NCI-H2196 (cell line): Measurements from ENCODE around the gene DMWD.

ENCODE experiments used
- DNase-seq: peaks from one replicate; lab custom pipeline; 2025; ENCODE audit not compliant: unreplicated experiment; lab: John Stamatoyannopoulos, UW

Gene DMWD

DNA sequence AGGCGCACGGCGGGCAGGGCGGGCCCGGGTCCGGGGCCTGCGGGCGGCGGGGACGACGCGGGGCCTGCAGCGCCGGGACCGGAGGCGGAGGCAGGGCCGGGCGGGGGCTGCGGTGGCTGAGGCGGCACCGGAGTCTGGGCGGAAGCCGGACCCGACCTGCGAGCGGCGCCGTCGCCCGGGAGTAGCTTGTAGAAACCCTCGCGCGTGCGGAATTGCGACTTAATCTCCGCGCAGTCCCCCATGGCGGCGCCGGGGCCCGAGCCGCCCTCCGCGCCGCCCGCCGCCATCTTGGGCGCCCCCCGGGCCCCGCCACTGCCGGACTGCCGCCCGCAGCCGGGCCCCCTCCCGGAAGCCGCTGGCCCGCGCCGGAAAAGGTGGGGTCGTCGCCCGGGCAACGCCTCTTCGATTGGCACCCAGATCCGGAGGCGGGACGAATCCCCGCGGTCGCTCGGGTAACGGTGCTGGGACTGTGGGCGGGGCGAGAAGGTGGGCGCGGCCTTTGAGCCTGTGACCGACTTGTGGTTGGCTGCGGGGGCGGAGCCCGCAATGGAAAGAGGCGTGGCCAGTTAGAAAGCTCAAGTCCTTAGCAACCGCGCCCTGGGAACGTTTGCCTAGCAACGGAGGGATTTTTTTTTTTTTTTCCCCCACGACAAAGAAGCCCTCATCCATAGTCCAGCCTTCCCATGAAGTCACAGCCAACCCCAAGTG lies at the start of gene DMWD:
TSS of gene DMWD (minus strand) at position 376 of the 708 bp plus-strand sequence. CDS start at position 287, 89 bp downstream.
- peak; percentile 99 for DNase-seq

GRCh38 chr19:45842198-45842597 lies 49.6 kb upstream of the DMWD start:
- no peak for DNase-seq

DNA sequence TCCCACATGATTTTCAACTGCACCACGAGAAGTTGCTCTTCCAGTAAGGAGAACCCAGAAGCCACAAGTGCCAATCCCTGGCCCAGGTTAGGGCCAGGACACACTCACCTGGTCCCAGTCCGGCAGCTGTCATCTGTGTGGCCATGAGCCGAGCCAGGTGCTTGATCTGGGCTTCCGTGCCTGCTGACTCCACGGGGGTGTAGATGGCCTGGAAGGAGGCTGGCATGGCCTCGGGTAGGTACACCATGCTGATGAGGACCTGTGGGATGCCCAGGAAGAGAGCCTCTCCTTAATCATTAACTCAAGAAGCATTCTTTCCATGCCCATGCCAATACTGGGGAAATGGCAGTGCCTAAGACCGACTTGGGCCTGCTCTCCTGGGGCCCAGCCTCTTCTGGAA lies 42.3 kb upstream of the DMWD start:
- DNase-seq: no peak

DNA sequence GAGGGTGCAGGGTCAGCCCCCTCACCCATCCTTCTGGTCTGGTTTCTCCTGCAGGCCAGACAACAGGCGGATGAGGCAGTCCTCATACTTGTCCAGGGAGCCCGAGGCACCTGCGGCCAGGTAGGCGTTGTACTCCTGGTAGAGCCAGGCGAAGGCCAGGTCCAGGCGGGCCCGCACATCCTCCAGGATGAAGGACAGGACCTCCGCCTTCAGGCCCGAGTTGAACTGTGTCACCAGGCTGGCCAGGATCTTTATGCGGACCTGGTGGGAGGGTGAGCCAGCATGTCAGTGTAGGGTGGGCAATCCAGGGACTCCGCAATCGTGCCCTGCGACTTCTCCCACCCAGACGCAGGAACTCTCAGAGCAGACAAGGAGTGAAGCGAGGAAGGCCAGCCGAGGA lies 36.3 kb upstream of the DMWD start:
- no peak for DNase-seq

GRCh38 chr19:45828523-45828922 lies 35.9 kb upstream of the DMWD start:
- no peak for DNase-seq

- DNase-seq: no peak
These were observed 34.9 kb upstream of the DMWD start for GRCh38 chr19:45827459-45828093.

- no peak for DNase-seq
These were observed 34.3 kb upstream of the DMWD start for GRCh38 chr19:45826934-45827333.

DNA sequence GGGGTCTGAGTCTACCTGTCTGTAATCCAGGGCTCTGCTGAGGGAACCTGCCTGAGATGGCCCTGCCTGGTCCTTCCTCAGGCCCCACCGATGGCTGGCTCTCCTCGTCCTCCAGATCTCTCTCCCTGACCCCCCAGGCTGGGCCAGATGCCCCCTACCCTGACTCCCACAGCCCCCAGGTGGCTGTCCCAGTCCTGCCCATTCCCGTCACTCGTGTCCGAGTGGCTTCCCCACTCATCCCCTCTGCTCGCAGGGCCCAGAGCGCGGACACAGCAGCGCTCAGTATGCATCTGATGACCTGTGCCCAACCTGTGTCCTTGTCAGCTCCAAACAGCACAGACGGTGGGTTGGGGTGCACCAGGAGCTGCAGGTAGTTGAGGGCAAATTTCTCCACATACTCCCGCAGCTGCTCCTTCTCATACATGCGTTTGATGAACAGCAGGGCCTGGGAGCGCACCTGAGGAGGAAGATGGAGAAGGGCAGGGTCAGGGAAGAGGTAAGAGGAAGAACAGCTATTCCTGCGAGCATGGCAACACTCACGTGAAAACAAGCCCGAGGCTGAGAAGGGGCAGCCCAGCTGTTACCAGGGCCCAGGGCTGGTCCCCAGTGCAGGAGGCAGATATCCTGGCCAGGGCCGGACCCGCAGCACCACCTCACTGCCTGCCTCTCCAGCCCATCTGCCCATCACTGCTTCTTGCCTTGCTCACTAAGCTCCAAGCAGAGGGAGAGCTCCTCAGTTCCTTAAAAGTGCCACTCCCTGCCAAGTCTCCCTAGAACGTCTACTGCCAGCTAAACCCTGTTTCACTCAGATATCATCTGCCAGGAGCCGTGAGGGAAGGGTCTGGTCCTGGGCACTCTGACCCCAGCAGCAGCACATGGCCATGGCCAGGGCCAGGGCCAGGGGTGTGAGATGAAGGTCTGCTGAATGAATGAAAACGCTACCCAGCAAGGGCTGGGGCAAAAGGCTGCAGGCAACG lies 33.6 kb upstream of the DMWD start:
- DNase-seq: no peak

GRCh38 chr19:45825263-45825605 lies 32.6 kb upstream of the DMWD start:
- DNase-seq: no peak

- DNase-seq: no peak
These were observed 32.1 kb upstream of the DMWD start for GRCh38 chr19:45824531-45825262.

DNA sequence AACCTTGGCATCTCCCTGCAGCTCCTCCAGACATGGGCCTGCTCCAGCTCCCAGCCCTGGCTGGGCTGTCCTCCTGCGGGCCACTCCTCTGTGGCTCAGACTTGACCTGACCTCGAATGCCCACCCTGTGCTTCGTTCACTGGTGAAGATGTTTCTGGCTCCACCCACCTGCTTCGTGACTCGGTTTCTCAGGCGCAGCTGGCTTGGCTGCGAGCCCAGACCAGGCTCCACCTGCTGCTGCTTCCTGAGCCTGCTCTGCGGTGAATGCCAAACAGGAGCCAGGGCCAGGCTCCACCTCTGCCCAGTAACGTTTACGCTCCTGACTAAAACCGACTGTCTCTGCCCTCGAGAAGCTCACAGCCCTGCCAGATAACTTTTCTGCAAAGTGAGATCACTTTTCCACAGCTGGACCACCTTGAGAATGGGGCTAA lies 31.4 kb upstream of the DMWD start:
- DNase-seq: peak; percentile 86

DNA sequence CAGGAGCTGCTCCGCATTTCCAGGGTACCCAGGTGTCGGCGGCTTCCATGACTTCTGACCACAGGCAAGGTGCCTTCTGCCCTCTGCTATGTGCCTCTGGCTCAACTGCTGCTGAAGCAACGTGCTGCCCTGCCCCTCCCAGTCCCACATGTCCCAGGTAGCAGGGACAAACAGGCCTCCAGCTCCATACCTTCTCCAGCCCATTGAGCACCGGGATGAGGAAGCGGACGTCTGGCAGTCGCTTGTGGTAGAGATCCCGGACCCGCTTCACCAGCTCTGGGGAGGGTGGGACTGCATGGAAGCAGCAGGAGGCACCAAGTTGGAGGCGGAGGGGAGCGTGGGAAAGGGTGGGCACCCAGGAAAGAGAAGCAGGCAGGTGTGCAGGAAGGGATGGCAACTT lies 30.5 kb upstream of the DMWD start:
- no peak for DNase-seq

GRCh38 chr19:45822716-45823115 lies 30.1 kb upstream of the DMWD start:
- no peak for DNase-seq

DNA sequence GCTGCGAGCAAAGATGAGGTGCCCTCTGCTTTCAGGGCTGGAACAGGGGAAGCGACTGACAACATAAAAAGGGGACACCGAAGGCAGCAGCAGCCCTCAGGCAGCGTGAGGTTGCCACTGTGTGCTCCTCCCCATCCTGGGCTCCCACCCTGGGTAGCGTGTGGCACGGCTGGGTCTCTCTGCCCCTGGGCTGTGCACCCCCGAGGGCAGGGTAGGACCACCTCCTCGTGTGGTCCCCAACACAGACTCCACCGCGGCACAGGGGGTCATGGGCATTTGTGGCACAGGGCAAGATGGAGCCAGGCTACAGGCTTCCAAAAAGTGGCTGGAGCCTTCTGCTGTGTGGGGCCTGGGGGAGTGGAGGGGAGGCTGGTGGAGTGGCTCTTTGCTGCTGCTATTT lies 28.9 kb upstream of the DMWD start:
- DNase-seq: no peak

- DNase-seq: peak; percentile 57
These were observed 28.5 kb upstream of the DMWD start for GRCh38 chr19:45821103-45821521.

- no peak for DNase-seq
These were observed 27.9 kb upstream of the DMWD start for GRCh38 chr19:45820413-45821102.

- DNase-seq: no peak
These were observed 27.1 kb upstream of the DMWD start for GRCh38 chr19:45819769-45820168.

GRCh38 chr19:45817725-45818301 lies 25.2 kb upstream of the DMWD start:
- peak; percentile 33 for DNase-seq

- DNase-seq: peak; percentile 83
These were observed 24.5 kb upstream of the DMWD start for GRCh38 chr19:45817010-45817724.
